Central memory CD4-positive, alpha-beta T cell (primary cell): ENCODE results near the gene ACOXL.
A peak's percentile ranks its signal among the peaks of the same experiment; 100 is the strongest.
"Not testable (repeated sequence)": the region's sequence is repeated elsewhere in the genome, so short reads cannot be mapped to it uniquely, and the experiment has no call there.

Experiments used
- DNase-seq: peaks from one replicate; pipeline ENCODE4 v3.0.0; 2022

ACOXL gene

DNA sequence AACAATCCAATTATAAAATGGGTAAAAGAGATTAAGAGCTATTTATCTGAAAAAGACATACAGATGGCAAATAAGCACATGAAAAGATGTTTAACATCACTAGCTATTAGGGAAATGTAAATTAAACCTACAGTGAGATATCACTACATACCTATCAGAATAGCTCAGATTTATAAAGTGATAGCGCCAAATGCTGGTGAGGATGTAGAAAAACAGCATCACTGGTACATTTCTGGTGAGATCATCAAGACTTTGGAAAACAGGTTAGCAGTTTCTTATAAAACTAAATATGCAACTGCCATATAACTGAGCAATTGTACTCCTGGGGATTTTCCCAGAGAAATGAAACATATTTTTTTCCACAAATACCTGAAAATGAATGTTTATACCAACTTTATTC lies 100.4 kb downstream of the ACOXL start:
- DNase-seq, result no peak

DNA sequence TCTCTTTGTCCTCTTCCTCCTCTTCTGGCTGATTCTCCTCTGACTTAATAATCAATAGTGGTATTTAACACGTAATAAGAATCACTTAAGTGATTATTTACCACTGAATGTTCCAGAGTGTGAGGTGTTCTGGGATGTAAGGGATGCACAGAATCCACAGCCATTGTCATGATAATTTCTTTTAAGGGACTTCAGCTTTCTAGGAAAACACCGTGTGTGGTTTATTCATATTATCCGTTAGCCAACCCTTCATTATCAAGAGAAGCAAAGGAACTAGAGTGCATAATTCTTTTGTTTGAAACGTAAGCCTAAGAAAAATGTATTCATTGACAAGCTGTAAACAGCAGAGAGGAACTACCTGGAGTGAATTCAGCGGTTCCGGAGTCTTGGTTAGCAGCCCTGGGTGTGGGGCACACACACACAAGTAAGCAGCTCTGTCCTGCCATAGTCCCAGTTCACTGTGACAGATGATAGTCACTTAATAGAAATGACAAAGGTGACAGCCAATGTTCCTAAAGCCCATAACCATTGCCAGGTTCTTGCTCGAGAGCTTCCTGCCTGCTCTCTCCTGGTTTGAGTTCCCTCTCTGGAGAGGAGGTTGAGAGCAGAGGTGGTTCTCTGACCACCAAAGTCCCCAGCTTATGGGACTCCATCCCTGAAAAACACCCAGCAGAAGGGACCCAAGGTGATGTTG lies 101.9 kb downstream of the ACOXL start:
- DNase-seq, result no peak

DNA sequence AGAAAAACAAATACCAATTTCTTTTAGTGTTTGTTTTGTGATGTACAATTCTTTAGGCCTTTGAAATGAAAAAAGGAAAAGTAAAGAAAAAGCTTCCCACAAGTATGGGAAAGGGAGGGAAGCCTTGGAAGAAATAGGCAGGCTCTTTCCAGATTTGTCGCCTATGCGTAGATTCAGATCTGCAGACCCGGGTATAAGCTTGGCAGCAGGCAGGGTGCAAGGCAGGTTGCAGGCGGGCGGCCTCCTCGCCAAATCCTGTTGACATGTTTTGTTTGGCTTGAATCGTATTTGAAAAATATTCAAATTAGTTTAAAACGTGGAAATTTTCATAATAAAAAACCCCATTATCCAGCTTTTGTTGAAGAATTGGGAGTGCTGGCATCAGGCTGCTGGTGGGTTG lies 104.3 kb downstream of the ACOXL start:
- no peak for DNase-seq

GRCh38 chr2:110837446-110838409 lies 105.4 kb downstream of the ACOXL start:
- DNase-seq, result no peak

DNA sequence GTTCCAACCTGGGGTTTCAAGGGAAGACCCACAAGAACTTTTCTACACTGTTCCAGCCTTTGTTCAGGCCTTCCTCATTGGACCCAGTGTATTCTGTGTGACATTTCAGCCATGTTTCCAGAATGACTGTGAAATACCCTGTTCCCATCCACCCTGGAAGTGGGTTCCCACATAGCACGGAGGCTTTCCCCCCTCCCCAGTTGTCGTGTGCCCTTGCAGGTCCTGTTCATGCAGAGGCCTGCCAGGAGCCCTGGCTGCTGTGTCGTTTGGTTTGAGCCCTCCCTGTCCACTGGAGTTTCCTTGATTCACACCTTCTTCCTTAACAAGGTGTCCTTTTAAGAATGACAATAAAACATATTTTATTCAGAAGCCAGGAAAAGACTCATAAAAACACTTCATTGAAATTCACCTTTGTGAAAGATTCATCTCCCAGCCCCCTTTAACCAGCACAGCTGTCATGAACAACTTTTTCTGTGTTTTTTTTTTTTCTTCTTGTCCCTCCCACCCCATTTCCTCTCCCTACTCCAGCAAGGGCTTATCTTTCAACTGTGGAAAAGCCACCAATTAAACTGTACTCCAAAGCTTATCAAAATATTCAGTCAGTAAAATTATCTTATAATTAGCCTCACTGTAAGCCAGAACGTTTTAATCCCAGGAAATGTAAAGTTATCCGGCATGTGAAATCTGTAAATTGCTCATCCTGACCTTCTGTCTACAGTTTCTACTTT lies 106.4 kb downstream of the ACOXL start:
- DNase-seq, result no peak

DNA sequence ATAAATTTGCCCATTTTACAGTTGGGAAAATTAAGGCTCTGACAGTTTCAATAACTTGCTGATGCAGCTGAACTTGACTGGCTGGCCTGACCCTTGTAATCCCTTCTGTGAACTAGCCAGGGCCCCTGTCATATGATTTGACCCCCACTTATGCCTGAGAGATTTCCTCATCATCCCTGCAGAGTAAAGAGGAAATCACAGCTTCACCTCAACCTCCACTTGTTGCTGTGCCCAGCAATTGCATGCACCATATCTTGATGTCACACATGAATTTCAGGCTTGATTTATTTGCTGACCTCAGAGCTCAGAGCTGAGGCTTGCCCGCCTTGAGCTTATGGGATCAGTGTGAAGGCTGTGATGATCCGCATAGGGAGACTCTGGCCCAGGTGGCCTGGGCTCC lies 108.1 kb downstream of the ACOXL start:
- DNase-seq, result no peak

DNA sequence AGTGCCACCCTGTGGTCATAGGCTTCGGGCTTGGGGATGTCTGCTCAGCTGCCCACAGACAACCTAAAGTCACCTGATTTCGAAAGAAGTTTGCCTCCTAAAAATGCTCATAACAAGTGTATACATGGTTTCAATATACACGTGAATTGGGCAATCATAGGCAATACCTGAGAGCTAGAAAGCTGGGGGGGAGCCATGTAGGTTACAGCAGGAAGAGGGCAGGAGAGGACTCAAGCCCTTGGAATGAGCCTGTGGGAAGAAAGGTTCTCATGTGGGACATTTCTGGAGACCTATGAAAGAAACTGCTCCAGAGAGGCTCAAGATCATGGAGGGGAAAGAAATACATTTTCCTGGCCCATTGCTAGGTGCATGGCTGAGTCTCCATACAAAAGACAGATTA lies 109.7 kb downstream of the ACOXL start:
- no peak for DNase-seq

DNA sequence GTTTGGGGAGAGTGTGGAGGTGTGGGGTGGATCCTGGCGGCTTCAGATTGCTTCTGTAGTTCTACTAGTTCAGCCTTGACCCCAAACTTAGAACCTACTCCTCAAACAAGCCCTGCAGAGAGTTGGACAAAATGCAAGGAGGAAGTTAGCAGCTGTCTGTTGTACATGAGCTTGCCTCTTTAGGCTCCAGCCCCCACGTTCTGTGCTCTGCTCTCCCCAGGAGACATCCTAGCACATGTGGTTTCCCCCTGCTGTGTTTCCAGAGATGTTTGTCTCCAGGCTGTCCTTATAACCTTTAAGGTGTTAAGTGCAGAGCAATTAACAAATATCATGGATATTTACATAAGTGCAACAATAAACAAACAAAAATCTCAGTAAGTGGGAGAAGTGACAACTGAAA lies 111.1 kb downstream of the ACOXL start:
- DNase-seq, result no peak

- no peak for DNase-seq
These were observed 111.7 kb downstream of the ACOXL start for GRCh38 chr2:110843959-110844510.

DNA sequence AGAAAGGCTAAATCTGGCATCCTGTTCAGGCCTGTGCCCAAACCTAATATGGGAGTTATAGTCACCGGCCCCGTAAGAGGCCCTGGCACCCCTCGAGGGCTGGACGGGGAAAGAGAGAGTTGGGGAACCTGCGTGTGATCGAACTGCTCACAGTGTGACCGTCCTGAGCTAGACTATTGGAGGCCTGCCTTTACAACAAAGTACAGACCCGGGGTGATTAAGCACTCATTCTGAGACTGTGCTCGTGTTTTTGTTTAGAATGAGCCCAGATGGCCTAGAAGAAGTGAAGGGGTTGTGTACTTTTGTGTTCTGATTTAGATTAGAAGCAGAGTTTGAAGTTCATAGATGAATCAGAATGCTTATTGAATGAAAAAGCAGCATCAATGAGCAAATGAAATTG lies 115.3 kb downstream of the ACOXL start:
- no peak for DNase-seq

GRCh38 chr2:110848071-110848470 lies 115.7 kb downstream of the ACOXL start:
- DNase-seq, result no peak

- no peak for DNase-seq
These were observed 116.2 kb downstream of the ACOXL start for GRCh38 chr2:110848519-110849030.

DNA sequence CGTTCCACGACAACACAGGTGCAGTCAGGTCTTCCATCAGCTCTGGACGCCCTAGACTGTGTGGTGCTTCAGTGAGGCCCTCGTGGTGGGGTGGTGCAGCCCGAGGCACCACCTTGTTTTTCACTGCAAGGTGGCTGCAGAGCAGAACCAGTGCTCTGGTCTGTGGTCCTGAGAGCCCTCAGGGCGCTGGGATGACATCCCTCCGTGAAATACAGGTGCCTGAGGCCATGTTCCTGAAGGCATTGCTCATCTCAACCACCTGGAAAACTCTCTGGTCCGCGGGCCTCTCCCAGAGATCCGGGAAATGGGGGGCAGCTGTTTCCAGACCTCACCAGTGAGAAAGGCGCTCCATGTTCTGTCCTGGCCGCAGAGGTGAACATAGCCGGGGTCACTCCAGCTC lies 119.2 kb downstream of the ACOXL start:
- no peak for DNase-seq

DNA sequence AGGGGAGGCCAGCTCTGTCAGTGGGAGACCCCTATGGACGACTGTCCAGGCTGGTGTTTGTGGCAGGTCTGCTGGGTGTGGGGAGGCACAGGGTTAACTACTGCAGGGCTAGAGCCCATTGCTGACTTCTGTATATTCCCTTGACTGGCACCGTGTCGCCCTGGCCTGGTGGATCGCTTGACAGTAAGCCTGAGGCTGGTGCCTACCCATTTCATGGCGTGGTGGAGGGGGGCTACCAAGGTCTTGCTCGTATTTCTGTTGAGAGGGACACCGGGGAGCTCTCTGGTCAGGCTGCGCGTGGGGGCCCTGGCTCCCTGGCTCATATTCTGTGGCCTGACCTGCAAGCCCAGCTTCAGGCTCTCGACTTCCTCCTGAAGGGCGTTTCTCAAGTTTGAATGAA lies 119.7 kb downstream of the ACOXL start:
- DNase-seq, result no peak

DNA sequence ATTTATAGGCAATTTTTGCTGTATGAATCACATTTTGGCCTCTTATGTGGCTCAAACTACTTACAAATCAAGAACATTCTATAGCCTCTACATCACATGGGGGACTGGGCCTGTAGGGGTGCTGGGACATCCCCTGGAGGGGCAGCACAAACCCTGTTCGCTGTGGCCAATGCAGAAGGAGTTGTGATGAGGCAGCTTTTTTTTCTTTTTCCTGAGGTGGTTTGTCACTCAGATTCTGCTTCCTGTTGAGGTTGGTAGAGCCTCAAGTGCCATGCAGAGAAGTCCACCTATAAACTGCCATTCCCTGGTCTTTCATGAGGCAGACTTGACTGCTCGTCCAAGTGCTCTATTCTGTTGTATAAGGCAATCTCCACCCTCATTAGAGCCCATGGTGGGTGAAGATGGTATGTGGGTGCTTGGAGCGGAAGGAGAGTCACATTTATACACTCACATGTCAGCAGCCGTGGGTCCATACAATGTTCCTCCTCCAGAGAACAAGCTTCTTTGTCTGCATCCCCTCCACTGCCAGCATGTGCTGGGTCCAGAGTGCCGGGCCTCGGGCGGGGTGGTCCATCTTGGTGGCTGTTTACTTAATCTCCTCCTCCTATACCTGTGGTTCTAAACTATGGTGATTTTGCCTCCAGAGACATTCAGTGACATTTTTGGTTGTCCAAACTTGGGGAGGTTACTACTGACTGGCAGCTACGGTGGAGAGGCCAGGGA lies 120.3 kb downstream of the ACOXL start:
- peak; percentile 40 for DNase-seq

DNA sequence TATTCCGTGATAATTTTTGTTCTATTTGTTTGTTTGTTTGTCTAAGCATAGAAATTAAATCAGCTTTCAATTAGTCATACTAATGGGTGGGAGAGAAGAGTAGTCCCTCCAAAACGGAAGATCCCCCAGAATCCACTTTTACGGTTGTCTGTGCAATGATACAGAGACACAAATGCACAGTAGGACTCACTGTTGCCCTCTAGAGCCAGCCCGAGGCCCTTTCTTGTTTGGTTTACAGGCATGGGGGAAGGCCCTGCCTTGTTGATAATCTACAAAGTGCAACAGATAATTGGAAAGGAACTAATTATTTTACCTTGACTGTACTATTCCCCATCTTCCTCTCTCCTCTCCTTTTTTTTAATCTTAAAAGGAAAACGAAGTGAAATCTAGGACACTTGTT lies 121.1 kb downstream of the ACOXL start:
- peak; percentile 10 for DNase-seq

- DNase-seq, result no peak
These were observed 121.6 kb downstream of the ACOXL start for GRCh38 chr2:110853948-110854347.

DNA sequence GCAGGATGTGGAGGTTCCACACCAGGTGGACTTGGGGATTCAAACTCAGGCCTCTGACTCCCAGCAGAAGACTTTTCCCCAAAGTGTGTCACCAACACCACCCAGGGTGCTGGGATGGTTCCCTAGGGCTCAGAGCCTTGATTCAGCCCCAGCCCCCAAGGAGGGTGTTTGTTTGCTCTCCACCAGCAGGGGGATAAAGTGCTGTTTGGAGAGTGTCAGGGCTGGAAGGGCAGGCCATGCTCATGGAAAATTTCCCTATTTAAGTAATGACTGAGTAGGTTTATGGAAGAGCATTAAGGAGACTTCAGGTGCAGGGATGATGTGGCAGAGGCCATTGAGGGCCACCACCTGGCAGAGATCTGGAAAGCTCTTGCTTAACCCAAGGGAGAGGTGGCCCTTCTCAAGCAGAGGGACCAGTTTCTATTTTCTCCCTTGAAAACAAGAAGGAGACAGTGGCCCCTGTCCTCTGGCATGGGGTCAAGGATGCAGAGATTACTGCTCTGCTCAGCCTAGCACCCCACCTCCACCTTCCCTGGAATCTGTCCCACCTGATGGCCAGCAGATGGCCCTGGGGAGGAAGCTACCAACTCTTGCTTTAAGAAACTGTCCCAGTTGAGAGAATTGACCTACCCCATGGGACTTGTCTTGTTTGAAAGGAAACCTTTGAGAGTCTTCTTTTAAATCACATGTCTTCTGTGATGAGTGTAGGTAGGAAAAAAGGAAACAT lies 122.1 kb downstream of the ACOXL start:
- DNase-seq, result no peak

DNA sequence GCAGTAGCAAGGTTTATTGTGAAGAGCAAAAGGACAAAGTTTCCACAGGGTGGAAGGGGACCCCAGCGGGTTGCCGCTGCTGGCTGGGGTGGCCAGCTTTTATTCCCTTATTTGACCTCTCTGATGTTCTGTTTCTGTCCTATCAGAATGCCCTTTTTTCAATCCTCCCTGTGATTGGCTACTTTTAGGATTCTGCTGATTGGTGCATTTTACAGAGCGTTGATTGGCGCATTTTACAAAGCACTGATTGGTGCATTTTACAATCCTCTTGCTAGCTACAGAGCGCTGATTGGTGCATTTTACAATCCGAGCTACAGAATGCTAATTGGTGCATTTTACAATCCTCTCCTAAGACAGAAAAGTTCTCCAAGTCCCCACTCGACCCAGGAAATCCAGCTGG lies 123.5 kb downstream of the ACOXL start:
- not testable (repeated sequence) for DNase-seq

DNA sequence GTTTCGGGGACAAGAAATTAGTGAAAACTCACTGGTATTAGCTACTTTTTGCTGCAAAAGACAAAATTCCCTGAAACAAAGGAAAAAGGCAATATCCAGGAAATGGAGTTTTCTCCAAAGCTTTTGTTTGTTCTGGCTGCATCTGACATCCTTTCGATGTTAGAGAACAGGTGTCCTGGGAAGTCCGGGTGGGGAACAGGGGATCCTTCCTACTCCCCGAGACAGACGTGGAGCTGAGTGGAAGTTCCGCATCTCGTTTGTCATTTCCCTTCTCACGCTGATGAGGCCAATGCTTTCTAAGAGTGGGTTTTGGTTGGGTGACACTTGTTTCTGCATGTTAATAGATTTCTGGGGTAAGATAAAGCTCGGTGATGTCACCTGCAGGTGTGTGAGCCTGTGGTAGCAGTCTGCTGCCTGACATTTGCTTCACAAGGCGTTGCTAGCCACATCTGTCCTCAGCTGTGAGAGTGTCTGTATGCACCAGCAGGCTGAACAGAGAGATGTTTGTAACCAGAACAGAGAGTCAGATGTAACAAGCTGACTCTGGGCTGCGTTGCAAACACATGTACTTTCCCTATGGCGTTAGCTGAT lies 125.9 kb downstream of the ACOXL start:
- DNase-seq, result peak; percentile 74
